HepG2 (cell line): ENCODE measurements around the gene CASTOR1.

Experiments
- CTCF ChIP-seq: sonication (generic); formaldehyde crosslinking; IDR thresholded peaks from 2 replicates; pipeline ENCODE4 v1.5.0; 2020; ENCODE audit warnings: mild to moderate bottlenecking, missing genetic modification reagents, moderate library complexity
- KMT2A ChIP-seq: sonication (generic); formaldehyde crosslinking; IDR thresholded peaks from 2 replicates; pipeline ENCODE4 v1.4.0; 2020; ENCODE audit warnings: missing genetic modification reagents
- MYC ChIP-seq: sonication (generic); formaldehyde crosslinking; IDR thresholded peaks from 2 replicates; pipeline ENCODE4 v1.9.0; 2021; ENCODE audit warnings: missing genetic modification reagents, borderline replicate concordance
- NFYB ChIP-seq: sonication (generic); formaldehyde crosslinking; IDR thresholded peaks from 2 replicates; pipeline ENCODE4 v1.4.0; 2020; ENCODE audit warnings: missing genetic modification reagents
- SRSF9 ChIP-seq: fragments of 200-400 bp; formaldehyde crosslinking; IDR thresholded peaks from 2 replicates; pipeline ENCODE4 v1.6.1; 2018; ENCODE audit warnings: borderline replicate concordance, mild to moderate bottlenecking, low read depth, low read length; ENCODE audit not compliant: insufficient read depth, poor library complexity, severe bottlenecking
- TCF7 ChIP-seq: sonication (generic); IDR thresholded peaks from 2 replicates; pipeline ENCODE4 v1.6.1; 2016; ENCODE audit warnings: antibody characterized with exemption, low read depth
- TCF7L2 ChIP-seq: IDR thresholded peaks from 2 replicates; pipeline ENCODE4 v1.6.1; 2011; ENCODE audit warnings: mild to moderate bottlenecking, low read depth, low read length, moderate library complexity
- YY1 ChIP-seq: IDR thresholded peaks from 2 replicates; pipeline ENCODE4 v1.6.1; 2011; ENCODE audit warnings: low read length, low read depth, moderate library complexity, mild to moderate bottlenecking; ENCODE audit not compliant: insufficient read depth, insufficient replicate concordance
- ZBTB7A ChIP-seq: sonication (generic); formaldehyde crosslinking; IDR thresholded peaks from 2 replicates; pipeline ENCODE4 v1.8.0; 2022; ENCODE audit warnings: mild to moderate bottlenecking, missing genetic modification reagents
- ZNF660 ChIP-seq: sonication (generic); formaldehyde crosslinking; IDR thresholded peaks from 2 replicates; pipeline ENCODE4 v1.5.1; 2020; ENCODE audit warnings: mild to moderate bottlenecking, low read depth, missing genetic modification reagents, borderline replicate concordance
- ZNF879 ChIP-seq: sonication (generic); formaldehyde crosslinking; IDR thresholded peaks from 2 replicates; pipeline ENCODE4 v1.8.1; 2023; ENCODE audit warnings: missing genetic modification reagents
- ZZZ3 ChIP-seq: sonication (generic); formaldehyde crosslinking; IDR thresholded peaks from 2 replicates; pipeline ENCODE4 v1.4.0; 2020; ENCODE audit warnings: missing genetic modification reagents, mild to moderate bottlenecking, borderline replicate concordance

GRCh38 chr22:30288419-30289140 is 725 bp downstream of the CASTOR1 start:
- TF ChIP-seq TCF7 (no peak), ZZZ3 (CRISPR knock-in tag) (no peak), ZNF660 (no peak), YY1 (no peak), KMT2A (no peak), MYC (CRISPR knock-in tag) (no peak), CTCF (CRISPR knock-in tag) (no peak), SRSF9 (no peak), ZNF879 (CRISPR knock-in tag) (no peak), TCF7L2 (no peak), ZBTB7A (CRISPR knock-in tag) (no peak; the same call in 1 of the 2 replicates), NFYB (no peak)
